ENCODE data around the gene DGKI. TPM values are rescaled to one million over a fixed set of nuclear protein-coding genes. Genes with fewer than 3 reads are reported as not detected.

The DGKI gene
- total RNA-seq, 1 donor from 2014 or later: 3.1 TPM

- no peaks in the 10 kb centered on the region for H3K36me3 Mint-ChIP-seq (ENCODE audit: unreplicated experiment)
- H3K4me1 Mint-ChIP-seq (ENCODE audit: unreplicated experiment): peaks cover 13% of the 10 kb centered on the region
- H3K27ac Mint-ChIP-seq (ENCODE audit: unreplicated experiment): no peak overlapping the region
- peak overlapping the region; percentile 8 for H3K4me3 Mint-ChIP-seq (ENCODE audit: unreplicated experiment)
- H3K9me3 Mint-ChIP-seq (ENCODE audit: unreplicated experiment): no peaks in the 10 kb centered on the region
- no peak for TF ChIP-seq CTCF (IDR thresholded peaks at IDR 0.05)
- H3K27me3 Mint-ChIP-seq (ENCODE audit: unreplicated experiment): no peaks in the 10 kb centered on the region
- no peak for DNase-seq (ENCODE audit: extremely low spot score, unreplicated experiment)
Measured at GRCh38 chr7:137753948-137754851, 92.6 kb downstream of the DGKI start.

- peaks cover 13% of the 10 kb centered on the region for H3K4me1 Mint-ChIP-seq (ENCODE audit: unreplicated experiment)
- DNase-seq (ENCODE audit: extremely low spot score, unreplicated experiment): no peak
- no peaks in the 10 kb centered on the region for H3K27me3 Mint-ChIP-seq (ENCODE audit: unreplicated experiment)
- H3K27ac Mint-ChIP-seq (ENCODE audit: unreplicated experiment): no peak overlapping the region
- H3K9me3 Mint-ChIP-seq (ENCODE audit: unreplicated experiment): no peaks in the 10 kb centered on the region
- H3K4me3 Mint-ChIP-seq (ENCODE audit: unreplicated experiment): no peak overlapping the region
- no peaks in the 10 kb centered on the region for H3K36me3 Mint-ChIP-seq (ENCODE audit: unreplicated experiment)
- no peak for TF ChIP-seq CTCF (IDR thresholded peaks at IDR 0.05)
Measured at GRCh38 chr7:137753575-137753947, 93.2 kb downstream of the DGKI start.

- H3K4me3 Mint-ChIP-seq (ENCODE audit: unreplicated experiment): no peak overlapping the region
- H3K27ac Mint-ChIP-seq (ENCODE audit: unreplicated experiment): no peak overlapping the region
- H3K4me1 Mint-ChIP-seq (ENCODE audit: unreplicated experiment): peaks cover 13% of the 10 kb centered on the region
- DNase-seq (ENCODE audit: extremely low spot score, unreplicated experiment): no peak
- H3K27me3 Mint-ChIP-seq (ENCODE audit: unreplicated experiment): no peaks in the 10 kb centered on the region
- H3K36me3 Mint-ChIP-seq (ENCODE audit: unreplicated experiment): no peaks in the 10 kb centered on the region
- no peaks in the 10 kb centered on the region for H3K9me3 Mint-ChIP-seq (ENCODE audit: unreplicated experiment)
- TF ChIP-seq CTCF (IDR thresholded peaks at IDR 0.05): no peak
Measured at GRCh38 chr7:137753067-137753466, 93.7 kb downstream of the DGKI start.

- Mint-ChIP-seq H3K27me3 (ENCODE audit: unreplicated experiment) (no peaks in the 10 kb centered on the region), H3K4me1 (ENCODE audit: unreplicated experiment) (peaks cover 13% of the 10 kb centered on the region), H3K36me3 (ENCODE audit: unreplicated experiment) (no peaks in the 10 kb centered on the region), H3K9me3 (ENCODE audit: unreplicated experiment) (no peaks in the 10 kb centered on the region), H3K27ac (ENCODE audit: unreplicated experiment) (no peak overlapping the region), H3K4me3 (ENCODE audit: unreplicated experiment) (no peak overlapping the region)
- DNase-seq (ENCODE audit: extremely low spot score, unreplicated experiment): no peak
- no peak for TF ChIP-seq CTCF (IDR thresholded peaks at IDR 0.05)
Measured at GRCh38 chr7:137751361-137752009, 95.3 kb downstream of the DGKI start.

GRCh38 chr7:137747359-137748031 lies 99.3 kb downstream of the DGKI start:
- Mint-ChIP-seq H3K27ac (ENCODE audit: unreplicated experiment) (no peak overlapping the region), H3K9me3 (ENCODE audit: unreplicated experiment) (peaks cover 20% of the 10 kb centered on the region), H3K4me1 (ENCODE audit: unreplicated experiment) (no peaks in the 10 kb centered on the region), H3K4me3 (ENCODE audit: unreplicated experiment) (no peak overlapping the region), H3K27me3 (ENCODE audit: unreplicated experiment) (no peaks in the 10 kb centered on the region), H3K36me3 (ENCODE audit: unreplicated experiment) (peaks cover 15% of the 10 kb centered on the region)
- TF ChIP-seq CTCF (IDR thresholded peaks at IDR 0.05): no peak
- DNase-seq (ENCODE audit: extremely low spot score, unreplicated experiment): no peak

Measured in osteocyte (in vitro differentiated cells).